Hepatocyte (in vitro differentiated cells): ENCODE data around the gene HCRT.

Experiments used
- CTCF ChIP-seq: fragments of 200-600 bp; sonication (generic); IDR thresholded peaks from 2 replicates; pipeline ENCODE4 v1.5.1; 2016; ENCODE audit warnings: antibody characterized with exemption, mild to moderate bottlenecking; ENCODE audit not compliant: poor library complexity
- EZH2 ChIP-seq: fragments of 200-600 bp; sonication (generic); IDR thresholded peaks from 2 replicates; pipeline ENCODE4 v1.6.1; 2016; ENCODE audit warnings: antibody characterized with exemption, mild to moderate bottlenecking, borderline replicate concordance

GRCh38 chr17:42227849-42228700, 42.8 kb upstream of the HCRT start:
- no peak for TF ChIP-seq CTCF
- no peak for TF ChIP-seq EZH2
